ENCODE measurements around the gene EHD1. TPM values are rescaled to one million over a fixed set of nuclear protein-coding genes. Genes with fewer than 3 reads are reported as not detected.

EHD1 gene
- polyA plus RNA-seq, 1 donor (not counting 4 experiments of a cell fraction or from before 2014, with no cell fraction given): 73.9 TPM

GRCh38 chr11:64803158-64803845, 75.1 kb downstream of the EHD1 start, which contains the start of gene MAP4K2:
Gene MAP4K2, minus strand, starts transcription at chr11:64803214. Its CDS starts 65 bp downstream, at chr11:64803149.
- FAIRE-seq: peak; percentile 74
- peak within 1 kb of the TSS; percentile 97 for H3K4me2 ChIP-seq (ENCODE audit: control insufficient read depth, extremely low read depth, insufficient read depth, low read depth, low read length)
- H3K27ac ChIP-seq (ENCODE audit: control insufficient read depth, insufficient read depth, low read length): peak within 1 kb of the TSS; percentile 90
- dilution Hi-C loops (cut with MboI; ENCODE audit: extremely low pct_ligation_motif_present, low sequenced_read_pairs): no loop called here
- no peaks in the 10 kb centered on the region for H3K9me1 ChIP-seq (ENCODE audit: control insufficient read depth, extremely low read depth, insufficient read depth, low read length)
- peak within 1 kb of the TSS; percentile 66 for H2AFZ ChIP-seq (ENCODE audit: control insufficient read depth, low read length)
- peak; percentile 15 for DNase-seq (ENCODE audit: low read depth, low spot score)
- peaks cover 14% of the 10 kb centered on the region for H3K4me1 ChIP-seq (ENCODE audit: control insufficient read depth, extremely low read depth, insufficient read depth, low read length)
- H3K9ac ChIP-seq (ENCODE audit: control insufficient read depth, extremely low read depth, insufficient read depth, low read length): peak within 1 kb of the TSS; percentile 83
- no peaks in the 10 kb centered on the region for H3K9me3 ChIP-seq (ENCODE audit: control insufficient read depth, low read depth, low read length)
- peaks cover 15 to 28% of the 10 kb centered on the region in 2 experiments for H3K36me3 ChIP-seq (ENCODE audit: control insufficient read depth in 2 of 2, extremely low read depth in 1 of 2, insufficient read depth in 2 of 2, low read length in 2 of 2)
- peaks cover 4% of the 10 kb centered on the region for H3K79me2 ChIP-seq (ENCODE audit: control insufficient read depth, insufficient read depth, low read length)
- peak within 1 kb of the TSS; percentile 50 to 97 (median 89) for H3K4me3 ChIP-seq (ENCODE audit: control insufficient read depth in 2 of 3, extremely low read depth in 1 of 3, insufficient read depth in 2 of 3, low read depth in 1 of 3, low read length in 3 of 3)
- no peaks in the 10 kb centered on the region for H3K27me3 ChIP-seq (ENCODE audit: control insufficient read depth, extremely low read depth, insufficient read depth, low read length)
- TF ChIP-seq CTCF (optimal IDR thresholded peaks at IDR 0.05 in 1 of 3, IDR thresholded peaks at IDR 0.05 in 1 of 3, conservative IDR thresholded peaks at IDR 0.05 in 1 of 3; ENCODE audit: extremely low read depth in 1 of 3, insufficient read depth in 2 of 3, low read length in 3 of 3): peak in 2 of 3 experiments; percentile 18 to 51
- TF ChIP-seq EZH2 (IDR thresholded peaks at IDR 0.05; ENCODE audit: low read length): no peak
- no peaks in the 10 kb centered on the region for H4K20me1 ChIP-seq (ENCODE audit: control insufficient read depth, extremely low read depth, insufficient read depth, low read length)

GRCh38 chr11:64802370-64803157, 75.9 kb downstream of the EHD1 start:
- FAIRE-seq: no peak
- Histone ChIP-seq H3K9me3 (ENCODE audit: control insufficient read depth, low read depth, low read length) (no peaks in the 10 kb centered on the region), H3K27me3 (ENCODE audit: control insufficient read depth, extremely low read depth, insufficient read depth, low read length) (no peaks in the 10 kb centered on the region), H3K4me3 (ENCODE audit: control insufficient read depth in 2 of 3, extremely low read depth in 1 of 3, insufficient read depth in 2 of 3, low read depth in 1 of 3, low read length in 3 of 3) (peak overlapping the region; percentile 48 to 57 (median 51)), H3K36me3 (ENCODE audit: control insufficient read depth in 2 of 2, extremely low read depth in 1 of 2, insufficient read depth in 2 of 2, low read length in 2 of 2) (peaks cover 11 to 22% of the 10 kb centered on the region in 2 experiments), H3K4me1 (ENCODE audit: control insufficient read depth, extremely low read depth, insufficient read depth, low read length) (peaks cover 14% of the 10 kb centered on the region), H3K79me2 (ENCODE audit: control insufficient read depth, insufficient read depth, low read length) (no peaks in the 10 kb centered on the region), H4K20me1 (ENCODE audit: control insufficient read depth, extremely low read depth, insufficient read depth, low read length) (no peaks in the 10 kb centered on the region), H3K4me2 (ENCODE audit: control insufficient read depth, extremely low read depth, insufficient read depth, low read depth, low read length) (peak overlapping the region; percentile 51), H3K9me1 (ENCODE audit: control insufficient read depth, extremely low read depth, insufficient read depth, low read length) (no peaks in the 10 kb centered on the region), H2AFZ (ENCODE audit: control insufficient read depth, low read length) (no peak overlapping the region), H3K27ac (ENCODE audit: control insufficient read depth, insufficient read depth, low read length) (no peak overlapping the region), H3K9ac (ENCODE audit: control insufficient read depth, extremely low read depth, insufficient read depth, low read length) (peak overlapping the region; percentile 33)
- dilution Hi-C loops (cut with MboI; ENCODE audit: extremely low pct_ligation_motif_present, low sequenced_read_pairs): no loop called here
- TF ChIP-seq EZH2 (IDR thresholded peaks at IDR 0.05; ENCODE audit: low read length): no peak
- TF ChIP-seq CTCF (optimal IDR thresholded peaks at IDR 0.05 in 1 of 3, IDR thresholded peaks at IDR 0.05 in 1 of 3, conservative IDR thresholded peaks at IDR 0.05 in 1 of 3; ENCODE audit: extremely low read depth in 1 of 3, insufficient read depth in 2 of 3, low read length in 3 of 3): no peak
- DNase-seq (ENCODE audit: low read depth, low spot score): no peak

Small RNA genes within 50 kb of the gene (small RNA-seq; reads per million reads assigned to genes)
- 0 reads per million in 3 experiments for gene MIR6749 (ENCODE audit: insufficient read length in 3 of 3, low read depth in 3 of 3, low replicate concordance in 1 of 3)
- gene MIR6750 (ENCODE audit: insufficient read length in 3 of 3, low read depth in 3 of 3, low replicate concordance in 1 of 3): 0 reads per million in 3 experiments

Other genes with a start within 250 kb of the EHD1 start
- not detected in 3 replicates for gene NRXN2, start 155.4 kb downstream of the EHD1 start, polyA plus RNA-seq
- 0.35 to 0.49 TPM (median 0.49 TPM) in 3 replicates for gene RASGRP2, start 134.5 kb downstream of the EHD1 start, polyA plus RNA-seq
- 0.05 to 0.14 TPM in 2 of 3 replicates, not detected in the other for gene PYGM, start 118.6 kb downstream of the EHD1 start, polyA plus RNA-seq
- gene SF1, start 100.1 kb downstream of the EHD1 start, polyA plus RNA-seq: 34.3 to 153 TPM (median 54.5 TPM) in 3 replicates
- gene MAP4K2, start 75.4 kb downstream of the EHD1 start, polyA plus RNA-seq: 6.7 to 12.5 TPM (median 10.7 TPM) in 3 replicates
- gene MEN1, start 68.1 kb downstream of the EHD1 start, polyA plus RNA-seq: 14.2 to 19.1 TPM (median 18.2 TPM) in 3 replicates
- 2.2 to 4.0 TPM (median 2.5 TPM) in 3 replicates for gene CDC42BPG, start 34.0 kb downstream of the EHD1 start, polyA plus RNA-seq
- gene ATG2A, start 38.6 kb upstream of the EHD1 start, polyA plus RNA-seq: 2.4 to 5.7 TPM (median 4.5 TPM) in 3 replicates
- gene PPP2R5B, start 46.1 kb upstream of the EHD1 start, polyA plus RNA-seq: 13.7 to 20.6 TPM (median 16.4 TPM) in 3 replicates
- 0.08 TPM in 1 of 3 replicates, not detected in the others for gene GPHA2, start 57.3 kb upstream of the EHD1 start, polyA plus RNA-seq
- gene MAJIN, start 93.5 kb upstream of the EHD1 start, polyA plus RNA-seq: 0.09 TPM in 1 of 3 replicates, not detected in the others
- gene BATF2, start 118.3 kb upstream of the EHD1 start, polyA plus RNA-seq: 0.09 to 0.10 TPM (median 0.10 TPM) in 3 replicates
- gene ARL2, start 135.5 kb upstream of the EHD1 start, polyA plus RNA-seq: 77.8 to 89.0 TPM (median 77.8 TPM) in 3 replicates
- 1.8 to 11.2 TPM (median 8.3 TPM) in 3 replicates for gene SNX15, start 148.8 kb upstream of the EHD1 start, polyA plus RNA-seq
- gene SAC3D1, start 162.6 kb upstream of the EHD1 start, polyA plus RNA-seq: 4.9 to 7.3 TPM (median 5.8 TPM) in 3 replicates
- gene NAALADL1, start 179.9 kb upstream of the EHD1 start, polyA plus RNA-seq: 1.9 to 3.2 TPM (median 2.3 TPM) in 3 replicates
- 1.9 to 10.4 TPM (median 8.0 TPM) in 3 replicates for gene CDCA5, start 205.4 kb upstream of the EHD1 start, polyA plus RNA-seq
- gene ZFPL1, start 205.6 kb upstream of the EHD1 start, polyA plus RNA-seq: 15.0 to 28.3 TPM (median 18.6 TPM) in 3 replicates
- 28.8 to 64.0 TPM (median 43.1 TPM) in 3 replicates for gene VPS51, start 217.6 kb upstream of the EHD1 start, polyA plus RNA-seq
- gene TM7SF2, start 233.3 kb upstream of the EHD1 start, polyA plus RNA-seq: 9.7 to 12.6 TPM (median 10.7 TPM) in 3 replicates
- gene ZNHIT2, start 239.1 kb upstream of the EHD1 start, polyA plus RNA-seq: 2.6 to 6.6 TPM (median 3.4 TPM) in 3 replicates
- gene FAU, start 243.5 kb upstream of the EHD1 start, polyA plus RNA-seq: 328 to 452 TPM (median 425 TPM) in 3 replicates
- 46.3 to 67.7 TPM (median 49.6 TPM) in 3 replicates for gene MRPL49, start 243.7 kb upstream of the EHD1 start, polyA plus RNA-seq